Measurements from ENCODE around the gene NR5A1. TPM values are rescaled to one million over a fixed set of nuclear protein-coding genes. Genes with fewer than 3 reads are reported as not detected.

NR5A1 gene
- total RNA-seq, 1 donor from 2014 or later, result not detected

- DNase-seq (ENCODE audit: low read depth), result no peak
- no peak for TF ChIP-seq CTCF (conservative IDR thresholded peaks at IDR 0.05; ENCODE audit: low read depth, low read length)
- H3K4me3 ChIP-seq (ENCODE audit: low read depth, low read length), result no peak overlapping the region
These were observed 68.1 kb downstream of the NR5A1 start for GRCh38 chr9:124439086-124439485.

DNA sequence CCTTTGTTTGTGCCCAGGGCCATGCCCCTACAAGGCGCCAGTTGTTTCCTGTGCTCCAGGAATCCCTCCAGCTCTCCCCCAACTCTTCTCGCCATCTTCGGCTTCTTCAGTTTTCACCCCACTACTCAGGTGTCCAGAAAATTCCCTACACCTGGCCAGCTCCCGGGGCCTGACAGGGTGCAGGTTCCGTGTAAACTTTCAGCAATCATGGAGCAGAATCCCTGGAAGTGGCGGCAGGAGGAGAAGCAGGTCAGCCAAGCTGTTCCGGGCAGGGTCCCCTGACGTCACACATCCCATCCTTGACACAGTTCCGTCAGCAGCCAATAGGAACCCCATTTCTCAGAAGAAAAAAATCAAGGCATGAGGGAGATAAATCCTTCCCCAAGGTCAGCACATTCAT is 69.1 kb downstream of the NR5A1 start:
- no peak overlapping the region for H3K4me3 ChIP-seq (ENCODE audit: low read depth, low read length)
- DNase-seq (ENCODE audit: low read depth), result no peak
- no peak for TF ChIP-seq CTCF (conservative IDR thresholded peaks at IDR 0.05; ENCODE audit: low read depth, low read length)

- DNase-seq (ENCODE audit: low read depth), result no peak
- no peak overlapping the region for H3K4me3 ChIP-seq (ENCODE audit: low read depth, low read length)
- no peak for TF ChIP-seq CTCF (conservative IDR thresholded peaks at IDR 0.05; ENCODE audit: low read depth, low read length)
These were observed 70.1 kb downstream of the NR5A1 start for GRCh38 chr9:124437086-124437485.

DNA sequence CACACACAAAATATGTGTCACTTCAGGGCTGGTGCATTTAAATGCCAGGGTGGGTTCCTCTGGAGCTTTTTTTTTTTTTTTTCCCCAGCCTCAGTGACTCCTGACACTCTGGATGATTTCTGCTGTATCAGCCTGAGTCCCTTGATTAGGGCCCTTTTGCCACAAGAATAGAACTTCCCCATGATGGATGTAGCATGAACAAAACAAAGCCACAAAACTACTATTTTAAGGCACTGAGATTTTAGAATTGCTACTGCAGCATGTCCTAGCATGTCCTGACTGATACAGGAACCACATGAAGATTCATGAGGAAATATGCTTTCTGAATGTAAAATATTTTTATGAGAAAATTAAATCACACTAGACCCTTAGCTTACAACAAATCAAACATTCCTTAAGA is 70.9 kb downstream of the NR5A1 start:
- H3K4me3 ChIP-seq (ENCODE audit: low read depth, low read length), result no peak overlapping the region
- TF ChIP-seq CTCF (conservative IDR thresholded peaks at IDR 0.05; ENCODE audit: low read depth, low read length), result no peak
- DNase-seq (ENCODE audit: low read depth), result no peak

Other genes starting within 250 kb of the NR5A1 start
- 23.5 and 38.0 TPM in 2 replicates for gene NEK6, start 249.4 kb downstream of the NR5A1 start, total RNA-seq
- 193 and 348 TPM in 2 replicates for gene PSMB7, start 92.0 kb downstream of the NR5A1 start, total RNA-seq
- not detected in 2 replicates for gene ADGRD2, start 56.9 kb downstream of the NR5A1 start, total RNA-seq

All from epithelial cell of proximal tubule (primary cell).